Parathyroid adenoma (tissue), 2 donors: ENCODE results near the gene LHCGR.
"Not testable (repeated sequence)": the region's sequence is repeated elsewhere in the genome, so short reads cannot be mapped to it uniquely, and the experiment has no call there.

ENCODE experiments used
- H2AFZ ChIP-seq: fragments of 300-600 bp; sonication (generic); one replicate; pipeline ENCODE4 v1.7.0; 2017; ENCODE audit warnings: antibody characterized with exemption, mild to moderate bottlenecking
- H3K27ac ChIP-seq: fragments of 300-600 bp; sonication (generic); one replicate; pipeline ENCODE4 v1.7.0; 2017
- H3K27me3 ChIP-seq: fragments of 300-600 bp; sonication (generic); one replicate; pipeline ENCODE4 v1.7.0; 2017; ENCODE audit warnings: low read length; ENCODE audit not compliant: control insufficient read depth, insufficient read depth
- H3K36me3 ChIP-seq: fragments of 300-600 bp; sonication (generic); one replicate; pipeline ENCODE4 v1.7.0; 2017; ENCODE audit warnings: low read length; ENCODE audit not compliant: control insufficient read depth, insufficient read depth
- H3K4me1 ChIP-seq: fragments of 300-600 bp; sonication (generic); one replicate; pipeline ENCODE4 v1.7.0; 2017; ENCODE audit warnings: control low read depth
- H3K4me2 ChIP-seq: fragments of 300-600 bp; sonication (generic); one replicate; pipeline ENCODE4 v1.7.0; 2017; ENCODE audit warnings: low read length
- H3K4me3 ChIP-seq: fragments of 300-600 bp; sonication (generic); one replicate; pipeline ENCODE4 v1.7.0; 2017; ENCODE audit warnings: low read depth, low read length
- H3K79me2 ChIP-seq: fragments of 300-600 bp; sonication (generic); one replicate; pipeline ENCODE4 v1.7.0; 2017; ENCODE audit warnings: control low read depth
- H3K9ac ChIP-seq: fragments of 300-600 bp; sonication (generic); one replicate; pipeline ENCODE4 v1.7.0; 2017; ENCODE audit warnings: mild to moderate bottlenecking
- H3K9me3 ChIP-seq: fragments of 300-600 bp; sonication (generic); one replicate; pipeline ENCODE4 v1.7.0; 2017; ENCODE audit warnings: low read length; ENCODE audit not compliant: control insufficient read depth
- TF ChIP-seq, protein P1 (sequence below): fragments of 300-600 bp; sonication (generic); IDR thresholded peaks from one replicate; pipeline ENCODE4 v1.7.0; 2017; ENCODE audit warnings: antibody characterized with exemption, mild to moderate bottlenecking
- donor health status: primary hyperparathyroidism.

LHCGR gene

DNA sequence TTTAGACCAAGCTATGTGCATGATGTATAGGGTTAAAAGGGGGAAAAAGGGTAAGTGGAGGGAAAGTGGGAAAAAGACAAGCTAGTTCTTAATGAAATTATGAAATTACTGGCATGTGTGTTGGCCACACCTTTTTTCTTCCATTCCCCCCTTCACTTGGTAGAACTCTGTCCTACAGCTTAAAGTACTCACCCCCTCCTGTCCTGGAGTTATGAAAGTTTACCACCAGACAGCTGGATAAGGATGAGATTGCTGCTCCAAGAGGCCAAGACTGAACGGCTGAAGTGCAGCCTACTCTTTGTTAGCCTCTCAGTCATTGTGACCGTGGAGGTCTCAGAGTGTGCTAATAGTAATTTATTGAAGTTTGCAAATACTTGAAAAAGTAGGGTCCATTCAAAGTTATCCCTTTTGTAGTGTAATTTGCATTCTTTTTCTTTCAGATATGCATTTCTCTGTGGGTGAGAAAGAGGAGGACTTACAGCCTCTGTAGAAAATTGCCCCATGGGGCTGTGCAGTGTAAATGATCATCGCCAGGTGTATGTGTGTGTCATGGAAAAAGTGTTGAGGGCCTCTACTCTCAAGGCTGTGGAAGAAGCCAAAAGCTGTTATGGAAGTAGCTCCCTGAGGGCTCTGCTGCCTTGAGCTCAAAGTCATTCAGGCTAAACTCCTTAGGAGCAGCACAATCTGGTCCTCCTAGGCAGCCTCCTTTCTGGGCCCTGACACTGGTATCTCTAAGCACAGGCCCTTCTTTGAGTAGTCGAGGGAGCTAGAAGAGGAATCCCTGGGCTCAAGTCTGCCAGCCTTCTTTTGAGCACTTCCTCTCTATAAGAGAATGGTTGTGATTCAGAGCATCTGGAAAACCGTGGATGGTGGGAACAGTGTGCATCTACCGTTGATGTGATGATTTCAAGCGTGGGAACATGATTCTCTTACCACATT is 46.2 kb downstream of the LHCGR start:
- no peak overlapping the region for H3K4me2 ChIP-seq

DNA sequence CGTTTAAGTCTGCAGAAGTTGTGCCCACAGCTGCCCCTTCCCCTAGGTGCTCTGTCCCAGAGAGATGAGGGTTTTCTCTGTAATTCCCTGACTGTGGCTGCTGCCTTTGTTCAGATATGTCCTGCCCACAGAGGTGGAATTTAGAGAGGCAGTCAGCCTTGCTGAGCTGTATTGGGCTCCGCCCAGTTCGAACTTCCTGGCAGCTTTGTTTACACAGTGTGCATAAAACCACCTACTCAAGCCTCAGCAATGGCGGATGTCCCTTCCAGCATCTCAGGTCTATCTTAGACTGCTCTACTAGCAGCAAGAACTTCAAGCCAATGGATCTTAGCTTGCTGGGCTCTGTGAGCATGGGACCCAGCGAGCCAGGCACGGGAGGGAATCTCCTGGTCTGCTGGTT is 48.1 kb downstream of the LHCGR start:
- H3K4me2 ChIP-seq, result no peak overlapping the region
- H3K9ac ChIP-seq, result no peak overlapping the region
- no peak overlapping the region for H2AFZ ChIP-seq
- H3K27ac ChIP-seq, result no peak overlapping the region
- H3K9me3 ChIP-seq, result no peaks in the 10 kb centered on the region
- TF ChIP-seq, protein P1, sequence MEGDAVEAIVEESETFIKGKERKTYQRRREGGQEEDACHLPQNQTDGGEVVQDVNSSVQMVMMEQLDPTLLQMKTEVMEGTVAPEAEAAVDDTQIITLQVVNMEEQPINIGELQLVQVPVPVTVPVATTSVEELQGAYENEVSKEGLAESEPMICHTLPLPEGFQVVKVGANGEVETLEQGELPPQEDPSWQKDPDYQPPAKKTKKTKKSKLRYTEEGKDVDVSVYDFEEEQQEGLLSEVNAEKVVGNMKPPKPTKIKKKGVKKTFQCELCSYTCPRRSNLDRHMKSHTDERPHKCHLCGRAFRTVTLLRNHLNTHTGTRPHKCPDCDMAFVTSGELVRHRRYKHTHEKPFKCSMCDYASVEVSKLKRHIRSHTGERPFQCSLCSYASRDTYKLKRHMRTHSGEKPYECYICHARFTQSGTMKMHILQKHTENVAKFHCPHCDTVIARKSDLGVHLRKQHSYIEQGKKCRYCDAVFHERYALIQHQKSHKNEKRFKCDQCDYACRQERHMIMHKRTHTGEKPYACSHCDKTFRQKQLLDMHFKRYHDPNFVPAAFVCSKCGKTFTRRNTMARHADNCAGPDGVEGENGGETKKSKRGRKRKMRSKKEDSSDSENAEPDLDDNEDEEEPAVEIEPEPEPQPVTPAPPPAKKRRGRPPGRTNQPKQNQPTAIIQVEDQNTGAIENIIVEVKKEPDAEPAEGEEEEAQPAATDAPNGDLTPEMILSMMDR, result no peak
- H3K36me3 ChIP-seq, result no peaks in the 10 kb centered on the region
- no peaks in the 10 kb centered on the region for H3K79me2 ChIP-seq
- H3K4me1 ChIP-seq, result no peaks in the 10 kb centered on the region
- no peaks in the 10 kb centered on the region for H3K27me3 ChIP-seq
- H3K4me3 ChIP-seq, result no peak overlapping the region

More for the DNA sequence above, 46.2 kb downstream of the LHCGR start:
- no peaks in the 10 kb centered on the region for H3K9me3 ChIP-seq
- H3K4me1 ChIP-seq, result no peaks in the 10 kb centered on the region
- no peaks in the 10 kb centered on the region for H3K36me3 ChIP-seq
- no peak overlapping the region for H3K27ac ChIP-seq
- TF ChIP-seq, protein P1, result no peak
- no peaks in the 10 kb centered on the region for H3K79me2 ChIP-seq
- H3K27me3 ChIP-seq, result no peaks in the 10 kb centered on the region
- H2AFZ ChIP-seq, result no peak overlapping the region
- no peak overlapping the region for H3K4me3 ChIP-seq
- no peak overlapping the region for H3K9ac ChIP-seq

DNA sequence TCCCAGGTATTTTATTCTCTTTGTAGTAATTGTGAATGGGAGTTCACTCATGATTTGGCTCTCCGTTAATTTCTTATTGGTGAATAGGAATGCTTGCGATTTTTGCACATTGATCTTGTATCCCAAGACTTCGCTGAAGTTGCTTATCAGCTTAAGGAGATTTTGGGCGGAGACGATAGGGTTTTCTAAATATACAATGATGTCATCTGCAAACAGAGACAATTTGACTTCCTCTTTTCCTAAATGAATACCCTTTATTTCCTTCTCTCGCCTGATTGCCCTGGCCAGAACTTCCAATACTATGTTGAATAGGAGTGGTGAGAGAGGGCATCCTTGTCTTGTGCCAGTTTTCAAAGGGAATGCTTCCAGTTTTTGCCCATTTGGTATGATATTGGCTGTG is 51.9 kb downstream of the LHCGR start:
- not testable (repeated sequence) for H3K4me1 ChIP-seq, H3K9me3 ChIP-seq, H3K36me3 ChIP-seq, H3K4me3 ChIP-seq, H3K4me2 ChIP-seq, H3K79me2 ChIP-seq, H3K27me3 ChIP-seq, H3K27ac ChIP-seq, H3K9ac ChIP-seq, H2AFZ ChIP-seq

DNA sequence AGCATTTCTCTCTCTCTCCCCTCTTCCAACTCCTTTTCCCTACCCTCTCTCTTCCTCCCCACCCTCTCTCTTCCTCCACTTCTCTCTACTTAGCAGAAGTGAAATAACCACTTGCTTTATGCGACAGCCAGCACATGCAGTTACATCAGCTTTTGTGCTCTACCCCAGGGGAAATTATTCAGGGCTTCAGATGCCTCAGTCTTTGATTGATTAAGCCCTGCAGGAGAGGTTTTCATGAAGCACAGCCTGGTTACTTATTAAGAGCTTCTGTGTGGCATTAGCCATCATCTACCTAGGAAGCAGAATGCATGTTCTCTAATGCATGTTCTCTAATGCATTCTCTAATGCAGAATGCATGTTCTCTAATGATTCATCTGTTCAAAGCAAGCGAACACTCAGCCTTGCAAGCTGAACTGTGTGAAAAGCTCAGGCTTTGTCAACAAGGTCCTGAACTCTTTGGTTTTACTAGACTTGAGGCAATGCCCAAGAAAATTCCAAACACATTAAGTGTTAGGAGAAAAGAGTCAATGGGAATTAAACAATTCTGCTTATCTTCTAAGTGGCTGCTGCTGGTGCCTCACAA is 56.1 kb downstream of the LHCGR start:
- TF ChIP-seq, protein P1, result no peak
- Histone ChIP-seq H3K27me3 (no peaks in the 10 kb centered on the region), H3K4me1 (no peaks in the 10 kb centered on the region), H3K9me3 (no peaks in the 10 kb centered on the region), H3K4me3 (no peak overlapping the region), H3K36me3 (no peaks in the 10 kb centered on the region), H3K79me2 (no peaks in the 10 kb centered on the region), H3K4me2 (no peak overlapping the region), H3K27ac (no peak overlapping the region), H3K9ac (no peak overlapping the region), H2AFZ (no peak overlapping the region)

DNA sequence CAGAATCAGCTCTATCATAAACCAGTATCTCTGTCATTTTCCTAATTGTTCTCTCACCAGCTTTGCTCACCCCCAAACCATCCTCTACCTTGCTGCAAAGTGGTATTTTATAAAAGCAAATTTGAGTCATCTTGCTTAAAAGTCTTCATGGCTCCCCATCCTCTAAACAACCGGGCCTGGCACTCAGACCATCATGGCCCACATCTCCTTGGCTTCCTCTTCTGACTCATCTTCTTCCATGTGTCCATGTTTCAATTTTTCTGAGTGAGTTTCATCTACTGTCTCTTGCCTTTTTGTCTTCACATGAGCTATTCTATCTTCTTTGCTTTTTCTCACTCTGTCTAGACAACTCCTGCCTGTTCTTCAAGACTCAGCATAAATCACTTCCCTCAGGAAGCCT is 58.6 kb downstream of the LHCGR start:
- H3K36me3 ChIP-seq, result no peaks in the 10 kb centered on the region
- no peak overlapping the region for H3K9ac ChIP-seq
- no peak overlapping the region for H2AFZ ChIP-seq
- no peak overlapping the region for H3K4me2 ChIP-seq
- H3K79me2 ChIP-seq, result no peaks in the 10 kb centered on the region
- H3K27me3 ChIP-seq, result no peaks in the 10 kb centered on the region
- TF ChIP-seq, protein P1, result no peak
- H3K4me1 ChIP-seq, result no peaks in the 10 kb centered on the region
- H3K9me3 ChIP-seq, result no peaks in the 10 kb centered on the region
- no peak overlapping the region for H3K27ac ChIP-seq
- no peak overlapping the region for H3K4me3 ChIP-seq
